HUES6 (cell line): ENCODE measurements around the gene PEX11G.
A peak's percentile ranks its signal among the peaks of the same experiment; 100 is the strongest.

ENCODE experiments used
- H3K27ac ChIP-seq: 2 replicates; pipeline ENCODE4 v1.7.0; 2013; ENCODE audit warnings: low read depth, mild to moderate bottlenecking, low read length, inconsistent platforms
- H3K27me3 ChIP-seq: 2 replicates; pipeline ENCODE4 v1.6.1; 2013; ENCODE audit warnings: low read length; ENCODE audit not compliant: control insufficient read depth, insufficient read depth
- H3K36me3 ChIP-seq: 2 replicates; pipeline ENCODE4 v1.6.1; 2013; ENCODE audit warnings: low read length; ENCODE audit not compliant: control insufficient read depth, insufficient read depth
- H3K4me1 ChIP-seq: 2 replicates; pipeline ENCODE4 v1.6.1; 2013; ENCODE audit warnings: low read length; ENCODE audit not compliant: control insufficient read depth, insufficient read depth
- H3K4me3 ChIP-seq: 2 replicates; pipeline ENCODE4 v1.5.1; 2013; ENCODE audit warnings: low read depth, low read length
- H3K9ac ChIP-seq: one replicate; pipeline ENCODE4 v1.6.1; 2013; ENCODE audit warnings: mild to moderate bottlenecking, low read length
- H3K9me3 ChIP-seq: 2 replicates; pipeline ENCODE4 v1.6.1; 2013; ENCODE audit warnings: low read depth, low read length; ENCODE audit not compliant: control insufficient read depth, insufficient read depth

Gene PEX11G

DNA sequence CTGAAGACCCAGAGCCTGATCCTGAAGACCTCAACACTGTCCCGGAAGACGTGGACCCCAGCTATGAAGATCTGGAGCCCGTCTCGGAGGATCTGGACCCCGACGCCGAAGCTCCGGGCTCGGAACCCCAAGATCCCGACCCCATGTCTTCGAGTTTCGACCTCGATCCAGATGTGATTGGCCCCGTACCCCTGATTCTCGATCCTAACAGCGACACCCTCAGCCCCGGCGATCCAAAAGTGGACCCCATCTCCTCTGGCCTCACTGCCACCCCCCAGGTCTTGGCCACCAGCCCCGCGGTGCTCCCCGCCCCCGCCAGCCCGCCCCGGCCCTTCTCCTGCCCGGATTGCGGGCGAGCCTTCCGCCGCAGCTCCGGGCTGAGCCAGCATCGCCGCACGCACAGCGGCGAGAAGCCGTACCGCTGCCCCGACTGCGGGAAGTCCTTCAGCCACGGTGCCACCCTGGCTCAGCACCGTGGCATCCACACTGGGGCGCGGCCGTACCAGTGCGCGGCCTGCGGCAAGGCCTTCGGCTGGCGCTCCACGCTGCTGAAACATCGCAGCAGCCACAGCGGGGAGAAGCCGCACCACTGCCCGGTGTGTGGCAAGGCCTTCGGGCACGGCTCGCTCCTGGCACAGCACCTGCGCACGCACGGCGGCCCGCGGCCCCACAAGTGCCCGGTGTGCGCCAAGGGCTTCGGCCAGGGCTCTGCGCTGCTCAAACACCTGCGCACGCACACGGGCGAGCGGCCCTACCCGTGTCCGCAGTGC lies 30.7 kb upstream of the PEX11G start:
- Histone ChIP-seq H3K9me3 (no peaks in the 10 kb centered on the region), H3K4me3 (no peak overlapping the region), H3K27ac (no peak overlapping the region), H3K27me3 (no peaks in the 10 kb centered on the region), H3K9ac (no peak overlapping the region), H3K36me3 (no peaks in the 10 kb centered on the region), H3K4me1 (peaks cover 16% of the 10 kb centered on the region)

DNA sequence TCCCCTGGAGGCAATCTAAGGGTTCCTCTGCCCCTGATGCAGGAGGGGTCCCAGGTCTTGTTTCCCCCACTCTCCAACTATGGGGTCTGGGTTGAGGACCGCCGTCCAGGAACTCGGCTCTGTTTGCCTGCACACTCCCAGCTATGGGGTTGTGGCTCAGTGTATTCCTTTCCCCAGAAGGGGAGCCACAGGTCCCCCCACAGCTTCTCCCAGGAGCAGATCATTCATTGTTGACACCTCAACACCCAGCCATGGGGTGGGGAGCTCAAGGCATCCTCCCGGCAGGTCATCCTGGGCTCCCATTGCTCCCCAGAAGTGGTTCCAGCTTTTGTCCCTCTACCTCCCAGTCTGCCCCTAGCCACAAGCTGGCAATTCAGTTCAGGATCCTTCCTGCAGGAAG lies 28.0 kb upstream of the PEX11G start:
- Histone ChIP-seq H3K9me3 (no peaks in the 10 kb centered on the region), H3K4me3 (peak overlapping the region; percentile 83), H3K27me3 (no peaks in the 10 kb centered on the region), H3K9ac (peak overlapping the region; percentile 80), H3K36me3 (no peaks in the 10 kb centered on the region), H3K4me1 (peaks cover 13% of the 10 kb centered on the region), H3K27ac (peak overlapping the region; percentile 65; the same call in 1 of the 2 replicates)

DNA sequence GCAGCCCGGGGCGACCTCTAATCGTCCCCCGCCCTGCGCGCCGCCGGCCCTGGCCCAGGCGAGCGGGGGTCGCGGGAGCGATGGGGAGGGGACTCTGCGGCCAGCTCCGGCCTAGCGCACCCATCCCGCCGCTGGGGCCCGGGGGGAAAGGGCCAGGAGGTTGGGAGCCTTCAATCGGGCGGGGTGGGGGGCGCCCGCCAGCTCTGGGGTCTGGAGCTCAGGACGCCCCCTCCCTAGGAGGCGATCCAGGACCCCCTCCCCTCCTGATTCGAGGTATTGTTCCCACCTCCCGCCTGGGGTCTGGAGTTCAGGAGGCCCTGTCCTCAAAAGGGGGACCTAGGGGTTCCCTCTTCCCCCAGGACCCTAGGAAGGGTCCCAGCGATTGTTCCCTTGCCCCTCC lies 27.5 kb upstream of the PEX11G start:
- H3K4me3 ChIP-seq, result peak overlapping the region; percentile 83
- peak overlapping the region; percentile 80 for H3K9ac ChIP-seq
- no peaks in the 10 kb centered on the region for H3K9me3 ChIP-seq
- H3K36me3 ChIP-seq, result no peaks in the 10 kb centered on the region
- H3K4me1 ChIP-seq, result peaks cover 13% of the 10 kb centered on the region
- peak overlapping the region; percentile 65 for H3K27ac ChIP-seq
- H3K27me3 ChIP-seq, result no peaks in the 10 kb centered on the region

DNA sequence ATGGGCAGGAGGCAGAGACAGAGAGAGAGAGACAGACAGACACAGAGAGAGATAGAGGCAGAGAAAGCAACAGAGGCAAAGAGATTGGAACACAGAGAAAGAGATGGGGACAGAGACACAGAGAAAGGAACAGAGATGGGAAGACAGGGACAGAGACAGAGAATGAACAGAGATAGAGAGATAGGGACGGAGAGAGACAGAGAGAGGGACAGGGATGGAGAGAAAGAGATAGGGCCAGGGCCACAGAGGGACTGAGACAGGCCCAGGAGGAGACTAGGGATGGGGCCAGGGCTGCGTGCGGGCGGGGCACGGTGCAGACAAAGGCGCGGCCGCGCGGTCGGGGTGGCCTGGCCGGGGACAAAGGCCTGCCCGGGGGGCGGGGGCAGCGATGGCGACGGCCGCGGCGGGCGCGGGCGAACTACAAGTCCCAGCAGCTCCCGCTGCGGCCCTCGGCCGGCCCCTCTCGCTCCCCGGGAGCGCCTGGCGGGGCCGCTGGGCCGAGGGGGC lies 26.9 kb upstream of the PEX11G start, which contains the start of gene ZNF358:
Gene ZNF358 (plus strand): TSS at position 459 of the 507 bp plus-strand sequence. CDS start 3,140 bp downstream, outside the sequence.
- Histone ChIP-seq H3K4me3 (peak within 1 kb of the TSS; percentile 83), H3K27ac (peak within 1 kb of the TSS; percentile 65), H3K4me1 (peaks cover 13% of the 10 kb centered on the region), H3K9me3 (no peaks in the 10 kb centered on the region), H3K27me3 (no peaks in the 10 kb centered on the region), H3K9ac (peak within 1 kb of the TSS; percentile 85), H3K36me3 (no peaks in the 10 kb centered on the region)

DNA sequence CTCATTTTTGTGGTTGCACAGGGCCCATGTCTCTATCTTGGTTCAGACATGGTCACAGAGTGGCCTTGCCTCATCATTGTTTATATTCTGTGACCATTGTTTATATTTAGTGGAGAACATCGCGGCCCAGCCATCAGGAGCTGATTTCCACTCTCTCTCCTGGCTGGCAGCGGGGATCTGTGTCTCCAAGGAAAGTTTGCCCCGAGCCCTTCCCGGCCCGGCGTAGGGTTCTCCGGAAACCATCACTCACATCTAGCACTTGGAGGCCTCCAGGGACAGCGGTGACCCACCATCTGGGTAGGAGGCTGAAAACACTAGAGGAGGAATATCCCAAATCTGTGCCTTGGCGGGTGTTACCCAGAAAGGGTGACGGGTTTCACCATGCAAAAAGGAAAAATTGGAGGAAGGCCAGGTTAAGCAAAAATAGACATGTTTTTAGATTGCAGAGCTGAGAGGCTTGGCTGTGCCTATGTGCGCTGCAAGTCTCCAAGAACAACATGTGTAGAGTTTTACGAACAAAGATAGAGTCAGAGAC lies 26.3 kb upstream of the PEX11G start:
- Histone ChIP-seq H3K9ac (peak overlapping the region; percentile 85), H3K27me3 (no peaks in the 10 kb centered on the region), H3K36me3 (no peaks in the 10 kb centered on the region), H3K4me1 (peaks cover 13% of the 10 kb centered on the region), H3K4me3 (peak overlapping the region; percentile 57), H3K27ac (peak overlapping the region; percentile 10; the same call in 1 of the 2 replicates), H3K9me3 (no peaks in the 10 kb centered on the region)

DNA sequence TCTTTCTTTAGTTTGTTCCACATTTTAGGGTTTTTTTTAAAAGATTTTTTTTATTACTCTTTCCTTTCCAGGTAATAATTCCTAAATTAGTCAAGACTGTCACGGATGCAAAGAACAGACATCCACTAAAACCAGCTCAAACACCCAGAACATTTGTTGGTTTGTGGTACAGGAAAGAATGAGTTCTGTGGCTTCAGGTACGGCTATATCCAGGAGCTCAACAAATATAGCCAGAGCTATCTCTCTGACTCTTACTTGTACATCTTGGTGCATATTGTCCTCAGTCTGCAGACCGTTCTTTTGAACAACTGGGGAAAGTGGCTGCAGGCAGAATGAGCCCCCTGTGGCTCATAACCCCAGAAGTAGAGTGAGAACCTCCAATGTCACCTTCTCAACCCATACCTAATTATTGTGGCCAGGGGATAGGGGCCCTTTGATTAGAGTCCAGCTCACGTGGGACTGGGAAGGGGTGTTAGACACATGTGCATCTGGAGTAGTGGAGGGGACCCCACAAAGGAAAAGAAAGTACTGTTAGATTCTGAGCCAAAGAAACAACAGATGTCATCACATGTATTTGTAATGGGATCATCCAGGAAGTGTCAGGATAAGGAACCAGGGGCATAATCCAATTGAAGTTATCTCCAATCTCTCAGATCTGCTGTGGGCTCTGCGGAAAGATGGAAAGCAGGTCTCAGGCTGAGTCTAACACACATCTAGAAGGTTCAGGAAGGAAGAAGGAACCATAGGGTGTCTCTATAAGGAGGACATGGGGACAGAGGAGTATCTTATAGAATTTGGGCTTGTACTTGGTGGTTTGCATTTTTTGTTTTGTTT lies 25.2 kb upstream of the PEX11G start:
- Histone ChIP-seq H3K9me3 (no peaks in the 10 kb centered on the region), H3K36me3 (no peaks in the 10 kb centered on the region), H3K27ac (no peak overlapping the region), H3K4me1 (peaks cover 13% of the 10 kb centered on the region), H3K9ac (no peak overlapping the region), H3K4me3 (no peak overlapping the region), H3K27me3 (no peaks in the 10 kb centered on the region)

DNA sequence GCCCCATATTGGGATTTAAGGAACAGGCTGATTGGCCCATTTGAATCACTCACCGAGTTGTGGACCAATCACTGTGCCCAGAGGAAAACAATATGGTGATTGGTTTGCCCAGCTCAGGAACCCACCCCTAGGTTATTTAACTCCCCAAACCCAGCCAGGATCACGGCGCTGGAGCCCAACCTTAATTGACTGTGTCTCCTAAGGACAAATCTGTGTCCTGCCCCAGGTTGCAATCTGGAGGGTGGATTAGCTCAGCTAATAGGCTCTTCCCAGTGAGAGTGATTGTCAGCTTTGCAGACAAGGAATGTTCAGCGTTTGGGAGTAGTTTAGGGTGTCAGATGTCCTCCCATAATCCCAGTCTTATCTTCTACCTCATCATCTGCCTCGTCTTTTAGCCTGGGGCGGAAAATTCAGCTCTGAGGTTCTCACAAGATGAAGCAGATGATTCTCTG lies 23.6 kb upstream of the PEX11G start:
- H3K9ac ChIP-seq, result no peak overlapping the region
- H3K4me3 ChIP-seq, result no peak overlapping the region
- no peaks in the 10 kb centered on the region for H3K9me3 ChIP-seq
- peaks cover 17% of the 10 kb centered on the region for H3K4me1 ChIP-seq
- no peak overlapping the region for H3K27ac ChIP-seq
- no peaks in the 10 kb centered on the region for H3K27me3 ChIP-seq
- no peaks in the 10 kb centered on the region for H3K36me3 ChIP-seq

DNA sequence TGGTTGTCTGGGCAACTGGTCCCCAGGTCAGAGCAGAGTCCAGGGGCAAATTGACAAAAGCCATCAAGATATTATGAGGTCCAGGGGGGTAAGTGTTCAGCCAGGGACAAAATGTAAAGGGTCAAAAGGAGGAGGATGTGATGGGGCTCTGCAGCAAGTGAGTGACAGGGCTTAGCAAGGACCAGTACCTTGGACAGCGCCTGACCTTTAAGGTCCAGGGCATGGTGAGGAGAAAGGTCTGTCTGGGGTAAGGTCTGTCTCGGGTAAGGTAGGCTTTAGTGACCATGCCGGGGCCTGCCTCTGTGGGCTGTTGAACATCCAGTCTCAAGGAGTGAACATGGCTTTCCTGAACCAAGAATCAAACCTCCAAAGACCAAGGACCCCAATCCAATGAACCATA lies 20.8 kb upstream of the PEX11G start:
- no peak overlapping the region for H3K4me3 ChIP-seq
- H3K9me3 ChIP-seq, result no peaks in the 10 kb centered on the region
- peaks cover 16% of the 10 kb centered on the region for H3K4me1 ChIP-seq
- H3K36me3 ChIP-seq, result no peaks in the 10 kb centered on the region
- no peak overlapping the region for H3K27ac ChIP-seq
- H3K27me3 ChIP-seq, result peaks cover 11% of the 10 kb centered on the region
- H3K9ac ChIP-seq, result no peak overlapping the region

DNA sequence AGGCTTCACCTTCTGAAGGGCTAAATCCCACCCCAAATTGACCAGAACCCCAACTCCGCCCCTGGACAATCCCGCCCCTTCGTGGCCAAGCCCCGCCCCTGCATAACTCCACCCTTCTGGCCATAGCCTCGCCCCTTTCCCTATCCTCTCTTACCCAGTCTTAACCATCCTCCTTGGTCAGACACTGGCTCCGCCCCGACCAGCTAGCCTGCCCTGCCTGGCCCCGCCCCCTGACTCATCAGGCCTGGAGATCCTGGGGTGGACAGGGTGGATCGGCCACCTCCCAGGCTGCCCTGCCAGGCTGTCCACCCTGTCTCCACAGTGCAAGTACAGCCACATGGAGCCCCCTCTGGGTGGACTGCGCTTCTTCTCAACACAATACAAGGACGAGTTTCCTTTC lies 19.0 kb upstream of the PEX11G start:
- Histone ChIP-seq H3K27ac (no peak overlapping the region), H3K27me3 (peaks cover 16% of the 10 kb centered on the region)

DNA sequence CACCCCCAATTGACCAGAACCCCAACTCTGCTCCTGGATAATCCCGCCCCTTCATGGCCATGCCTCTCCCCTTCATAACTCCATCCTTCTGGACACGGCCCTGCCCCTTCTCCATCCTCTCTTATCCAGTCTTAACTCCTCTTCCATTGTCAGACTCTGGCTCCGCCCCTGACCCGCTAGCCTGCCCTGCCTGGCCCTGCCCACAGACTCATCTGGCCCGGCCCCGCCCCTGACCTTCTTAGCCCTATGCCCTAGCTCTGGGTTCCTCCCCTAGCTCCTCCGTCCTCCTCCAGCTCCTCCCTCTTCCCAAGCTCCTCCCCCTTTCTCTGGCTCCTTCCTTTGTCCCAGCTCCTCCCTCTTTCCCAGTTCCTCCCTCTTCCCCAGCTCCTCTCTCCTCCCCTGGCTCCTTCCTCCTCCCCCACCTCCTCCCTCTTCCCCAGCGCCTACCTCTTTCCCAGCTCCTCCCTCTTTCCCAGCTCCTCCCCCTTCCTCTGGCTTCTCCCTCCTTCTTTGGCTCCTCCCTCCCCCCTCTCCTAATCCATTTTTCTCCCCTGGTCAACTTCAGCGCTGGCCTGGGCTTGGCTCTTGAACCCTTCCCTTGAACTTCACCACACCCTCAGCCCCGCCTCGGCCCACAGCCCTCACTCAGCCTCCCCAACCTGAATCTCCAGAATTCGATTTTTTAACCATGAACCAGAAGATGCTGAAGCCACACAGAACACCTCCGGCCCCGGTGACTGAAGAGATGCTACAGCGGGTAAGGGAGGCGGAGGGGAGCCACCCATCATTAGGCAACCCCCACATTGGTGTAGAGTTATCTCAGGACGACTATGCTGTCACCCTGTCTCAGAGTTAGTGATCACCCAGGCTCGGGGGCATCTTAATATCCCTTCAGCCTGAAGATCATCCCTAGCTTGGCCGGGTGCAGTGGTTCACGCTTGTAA lies 17.8 kb upstream of the PEX11G start:
- H3K9ac ChIP-seq, result no peak overlapping the region
- peak overlapping the region; percentile 65 for H3K4me3 ChIP-seq
- peaks cover 27% of the 10 kb centered on the region for H3K27me3 ChIP-seq
- H3K27ac ChIP-seq, result no peak overlapping the region
- no peaks in the 10 kb centered on the region for H3K9me3 ChIP-seq
- H3K4me1 ChIP-seq, result peaks cover 16% of the 10 kb centered on the region
- no peaks in the 10 kb centered on the region for H3K36me3 ChIP-seq

More for the DNA sequence above, 19.0 kb upstream of the PEX11G start:
- Histone ChIP-seq H3K9me3 (no peaks in the 10 kb centered on the region), H3K4me1 (peaks cover 16% of the 10 kb centered on the region), H3K4me3 (no peak overlapping the region), H3K9ac (no peak overlapping the region), H3K36me3 (no peaks in the 10 kb centered on the region)
